ENCODE results near the gene E4F1.

E4F1 gene

DNA sequence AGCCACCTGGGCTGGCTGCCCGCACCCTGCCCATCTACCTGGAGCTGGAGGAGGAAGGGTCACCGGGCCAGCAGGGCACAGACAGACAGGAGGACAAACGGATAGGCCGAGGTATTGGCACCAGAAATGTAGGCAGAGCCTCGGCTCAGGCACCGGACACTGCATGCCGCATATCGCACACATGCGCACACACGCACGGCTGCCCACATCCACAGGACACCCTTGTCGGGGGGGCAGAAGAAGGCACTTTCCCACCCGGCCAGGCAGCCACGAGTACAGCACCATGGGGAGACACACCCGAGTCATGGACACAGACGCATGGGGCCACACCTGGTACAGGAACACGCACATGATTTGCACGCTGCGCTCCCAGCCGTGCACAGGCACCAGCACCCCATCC, 41.4 kb upstream of the E4F1 start:
- no peak overlapping the region for H3K4me3 ChIP-seq (ENCODE audit: low read depth, low read length)
- TF ChIP-seq, protein P1, sequence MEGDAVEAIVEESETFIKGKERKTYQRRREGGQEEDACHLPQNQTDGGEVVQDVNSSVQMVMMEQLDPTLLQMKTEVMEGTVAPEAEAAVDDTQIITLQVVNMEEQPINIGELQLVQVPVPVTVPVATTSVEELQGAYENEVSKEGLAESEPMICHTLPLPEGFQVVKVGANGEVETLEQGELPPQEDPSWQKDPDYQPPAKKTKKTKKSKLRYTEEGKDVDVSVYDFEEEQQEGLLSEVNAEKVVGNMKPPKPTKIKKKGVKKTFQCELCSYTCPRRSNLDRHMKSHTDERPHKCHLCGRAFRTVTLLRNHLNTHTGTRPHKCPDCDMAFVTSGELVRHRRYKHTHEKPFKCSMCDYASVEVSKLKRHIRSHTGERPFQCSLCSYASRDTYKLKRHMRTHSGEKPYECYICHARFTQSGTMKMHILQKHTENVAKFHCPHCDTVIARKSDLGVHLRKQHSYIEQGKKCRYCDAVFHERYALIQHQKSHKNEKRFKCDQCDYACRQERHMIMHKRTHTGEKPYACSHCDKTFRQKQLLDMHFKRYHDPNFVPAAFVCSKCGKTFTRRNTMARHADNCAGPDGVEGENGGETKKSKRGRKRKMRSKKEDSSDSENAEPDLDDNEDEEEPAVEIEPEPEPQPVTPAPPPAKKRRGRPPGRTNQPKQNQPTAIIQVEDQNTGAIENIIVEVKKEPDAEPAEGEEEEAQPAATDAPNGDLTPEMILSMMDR (IDR thresholded peaks at IDR 0.05; ENCODE audit: control insufficient read depth, extremely low read depth, insufficient read depth): no peak

DNA sequence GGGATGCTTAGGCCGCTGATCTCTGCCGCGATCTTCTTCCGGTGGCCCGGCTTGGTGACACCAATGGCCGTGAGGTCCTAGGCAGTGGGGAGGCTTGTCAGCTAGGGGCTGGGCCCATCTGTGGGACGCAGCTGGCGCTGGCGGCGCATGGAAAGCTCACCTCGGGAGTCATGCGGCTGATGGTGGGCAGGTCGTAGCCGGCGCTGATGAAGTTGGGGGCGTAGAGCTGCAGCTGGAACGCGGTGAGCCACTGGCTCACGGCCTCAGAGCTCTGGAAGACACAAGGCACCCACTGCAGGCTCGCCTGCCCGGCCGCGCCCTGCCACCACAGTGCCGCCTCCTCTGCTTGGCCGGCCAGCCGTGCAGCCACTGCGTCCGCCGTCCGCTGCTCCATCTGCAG, 39.7 kb upstream of the E4F1 start:
- TF ChIP-seq, protein P1 (IDR thresholded peaks at IDR 0.05; ENCODE audit: control insufficient read depth, extremely low read depth, insufficient read depth): no peak
- DNase-seq (ENCODE audit: low read depth): no peak
- no peak overlapping the region for H3K4me3 ChIP-seq (ENCODE audit: low read depth, low read length)

More for the DNA sequence above, 41.4 kb upstream of the E4F1 start:
- no peak for DNase-seq (ENCODE audit: low read depth)

DNA sequence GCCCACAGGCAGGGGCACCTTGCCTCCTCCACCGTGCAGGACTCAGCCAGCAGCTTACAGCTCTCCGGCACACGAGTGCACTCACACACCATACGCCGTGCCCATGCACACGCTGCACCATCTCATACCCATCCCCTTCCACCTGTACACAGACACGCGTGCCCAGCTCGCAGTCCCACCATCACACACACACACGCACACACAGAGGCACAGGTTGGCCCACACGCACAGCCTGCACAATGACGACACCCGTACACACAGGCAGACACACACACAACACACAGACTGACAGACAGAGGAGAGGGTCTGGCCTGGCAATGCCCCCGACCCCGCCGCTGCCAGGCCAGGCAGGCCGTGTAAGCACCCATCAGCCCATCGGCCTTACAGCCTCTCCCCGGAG, 39.0 kb upstream of the E4F1 start:
- no peak overlapping the region for H3K4me3 ChIP-seq (ENCODE audit: low read depth, low read length)
- no peak for DNase-seq (ENCODE audit: low read depth)
- TF ChIP-seq, protein P1 (IDR thresholded peaks at IDR 0.05; ENCODE audit: control insufficient read depth, extremely low read depth, insufficient read depth): no peak

DNA sequence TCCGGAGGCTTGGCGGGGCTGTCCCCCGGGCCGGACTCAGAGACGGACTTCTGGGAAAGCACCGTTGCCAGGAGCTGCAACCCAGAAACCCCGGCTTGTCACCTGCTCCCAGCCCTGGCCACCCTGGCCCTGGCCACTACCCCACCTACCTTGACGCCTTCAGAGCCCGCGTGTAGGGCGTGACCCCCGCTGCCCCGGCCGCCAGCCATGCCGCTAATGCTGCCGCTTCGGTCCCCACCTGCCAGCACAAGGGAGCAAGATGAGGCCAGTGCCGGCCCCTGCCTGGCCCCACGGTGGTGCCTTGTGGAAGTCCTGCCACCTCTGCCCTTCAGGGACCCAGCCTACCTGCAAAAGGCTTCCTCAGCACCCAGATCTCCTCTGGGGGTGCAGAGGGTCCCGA, 38.4 kb upstream of the E4F1 start:
- no peak overlapping the region for H3K4me3 ChIP-seq (ENCODE audit: low read depth, low read length)
- TF ChIP-seq, protein P1 (IDR thresholded peaks at IDR 0.05; ENCODE audit: control insufficient read depth, extremely low read depth, insufficient read depth): no peak

DNA sequence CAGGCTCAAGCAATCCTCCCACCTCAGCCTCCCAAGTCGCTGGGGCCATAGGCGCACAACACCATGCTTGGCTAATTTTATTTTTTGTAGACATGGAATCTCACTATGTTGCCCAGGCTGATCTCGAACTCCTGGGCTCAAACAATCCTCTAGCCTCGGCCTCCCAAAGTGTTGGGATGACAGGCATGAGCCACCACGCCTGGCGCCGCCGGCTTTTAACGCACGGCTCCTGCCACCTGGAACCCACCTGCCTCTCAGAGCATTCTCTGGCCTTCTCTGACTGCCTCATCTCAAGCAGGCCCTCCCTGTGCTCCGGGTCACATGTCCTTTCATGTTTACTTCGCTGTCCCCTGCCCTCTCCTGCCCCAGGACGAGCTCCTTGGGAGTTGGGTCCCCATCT, 37.3 kb upstream of the E4F1 start:
- DNase-seq (ENCODE audit: low read depth): no peak
- H3K4me3 ChIP-seq (ENCODE audit: low read depth, low read length): no peak overlapping the region
- TF ChIP-seq, protein P1 (IDR thresholded peaks at IDR 0.05; ENCODE audit: control insufficient read depth, extremely low read depth, insufficient read depth): no peak

More for the DNA sequence above, 38.4 kb upstream of the E4F1 start:
- DNase-seq (ENCODE audit: low read depth): no peak

DNA sequence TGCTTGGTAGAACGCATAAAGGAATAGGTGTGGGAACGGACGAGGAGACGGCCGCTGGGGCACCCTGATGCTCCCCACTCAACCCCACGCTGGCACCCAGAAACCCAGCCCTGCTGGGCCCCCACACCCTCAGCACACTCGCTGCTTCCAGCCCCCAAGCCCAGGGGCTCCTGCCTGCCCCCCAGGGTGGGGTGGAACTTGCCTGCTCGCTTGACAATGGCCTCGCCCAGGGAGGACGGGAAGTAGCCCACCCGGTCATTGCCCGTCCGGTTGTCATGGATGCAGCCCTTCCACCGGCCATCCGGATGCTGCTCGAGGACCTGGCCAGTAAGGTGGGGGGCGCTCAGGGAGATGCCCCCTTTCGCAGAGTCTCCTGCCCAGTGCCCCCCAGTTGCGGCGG, 36.9 kb upstream of the E4F1 start:
- no peak for DNase-seq (ENCODE audit: low read depth)
- H3K4me3 ChIP-seq (ENCODE audit: low read depth, low read length): no peak overlapping the region
- TF ChIP-seq, protein P1 (IDR thresholded peaks at IDR 0.05; ENCODE audit: control insufficient read depth, extremely low read depth, insufficient read depth): no peak

DNA sequence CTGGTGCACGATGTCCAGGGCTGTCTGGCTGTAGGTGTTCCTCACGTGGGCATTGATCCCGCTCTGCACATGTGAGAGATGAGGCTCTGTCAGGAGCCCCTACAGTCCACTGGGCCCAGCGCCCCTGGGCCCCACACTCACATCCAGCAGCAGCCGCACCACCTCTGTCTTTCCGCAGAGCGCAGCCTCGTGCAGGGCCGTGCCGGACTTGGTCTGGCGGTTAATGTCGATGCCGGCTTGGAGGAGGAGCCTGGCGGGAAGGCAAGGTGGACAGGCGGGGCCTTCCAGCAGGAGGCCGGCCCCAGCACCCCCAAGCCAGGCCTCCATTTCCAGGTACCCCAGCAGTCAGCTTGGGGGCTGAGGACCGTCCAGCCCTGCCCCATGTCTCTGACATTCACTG, 36.2 kb upstream of the E4F1 start:
- TF ChIP-seq, protein P1 (IDR thresholded peaks at IDR 0.05; ENCODE audit: control insufficient read depth, extremely low read depth, insufficient read depth): no peak
- no peak overlapping the region for H3K4me3 ChIP-seq (ENCODE audit: low read depth, low read length)
- no peak for DNase-seq (ENCODE audit: low read depth)

All from LNCaP clone FGC (cell line).